Measurements from ENCODE around the gene MGAT2.
"Not testable (repeated sequence)": the region's sequence is repeated elsewhere in the genome, so short reads cannot be mapped to it uniquely, and the experiment has no call there.

GRCh38 chr14:49657500-49657899, 36.9 kb downstream of the MGAT2 start:
- TF ChIP-seq EZH2phosphoT487 (IDR thresholded peaks at IDR 0.05; ENCODE audit: low read depth, severe bottlenecking, unreplicated experiment); CTCF (IDR thresholded peaks at IDR 0.05; ENCODE audit: poor library complexity); EZH2 (IDR thresholded peaks at IDR 0.05; ENCODE audit: borderline replicate concordance): not testable (repeated sequence)

Measured in hepatocyte (in vitro differentiated cells).